Osteocyte (in vitro differentiated cells): Measurements from ENCODE around the gene COLEC12. TPM values are rescaled to one million over a fixed set of nuclear protein-coding genes. Genes with fewer than 3 reads are reported as not detected.

ENCODE experiments used
- DNase-seq: peaks from one replicate; pipeline ENCODE4 v3.0.0; 2021; ENCODE audit warnings: mixed read lengths; ENCODE audit not compliant: unreplicated experiment; ENCODE audit errors: extremely low spot score
- H3K27ac Mint-ChIP-seq: one replicate; pipeline ENCODE4 v1.8.0; 2021; ENCODE audit warnings: mild to moderate bottlenecking, mixed read lengths; ENCODE audit not compliant: unreplicated experiment
- H3K27me3 Mint-ChIP-seq: one replicate; pipeline ENCODE4 v1.8.0; 2021; ENCODE audit warnings: mixed read lengths; ENCODE audit not compliant: unreplicated experiment
- H3K36me3 Mint-ChIP-seq: one replicate; pipeline ENCODE4 v1.8.0; 2021; ENCODE audit warnings: mixed read lengths; ENCODE audit not compliant: unreplicated experiment
- H3K4me1 Mint-ChIP-seq: one replicate; pipeline ENCODE4 v1.8.0; 2021; ENCODE audit warnings: mixed read lengths; ENCODE audit not compliant: unreplicated experiment
- H3K4me3 Mint-ChIP-seq: one replicate; pipeline ENCODE4 v1.8.0; 2021; ENCODE audit warnings: mild to moderate bottlenecking, moderate library complexity, mixed read lengths; ENCODE audit not compliant: unreplicated experiment
- H3K9me3 Mint-ChIP-seq: one replicate; pipeline ENCODE4 v1.8.0; 2021; ENCODE audit warnings: mixed read lengths; ENCODE audit not compliant: unreplicated experiment
- total RNA-seq: library from RNA; stranded (reverse); gene quantifications from 2 replicates; pipeline ENCODE4 v1.2.1, GENCODE V29; 2021
- TF ChIP-seq, protein P1 (sequence below): fragments of 200-600 bp; sonication (generic); IDR thresholded peaks from 2 replicates; pipeline ENCODE4 v1.5.0; 2021; ENCODE audit warnings: antibody characterized with exemption, mild to moderate bottlenecking, moderate library complexity

Gene COLEC12
- total RNA-seq, 1 donor from 2014 or later, result 113 TPM

DNA sequence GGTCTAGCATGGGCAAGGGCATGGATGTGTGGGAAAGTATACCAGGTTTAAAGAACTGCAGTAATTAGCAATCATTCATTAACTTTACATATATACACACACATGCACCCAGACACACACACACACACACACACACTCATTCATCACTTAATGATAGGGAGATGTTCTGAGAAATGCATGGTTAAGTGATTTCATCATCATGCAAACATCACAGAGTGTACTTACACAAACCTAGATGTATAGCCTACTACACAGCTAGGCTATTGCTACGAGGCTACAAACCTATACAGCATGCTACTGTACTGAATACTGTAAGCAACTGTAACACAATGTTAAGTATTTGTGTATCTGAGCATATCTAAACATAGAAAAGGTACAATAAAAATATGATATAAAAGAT is 83.6 kb downstream of the COLEC12 start:
- peaks cover 5% of the 10 kb centered on the region for H3K9me3 Mint-ChIP-seq
- TF ChIP-seq, protein P1, sequence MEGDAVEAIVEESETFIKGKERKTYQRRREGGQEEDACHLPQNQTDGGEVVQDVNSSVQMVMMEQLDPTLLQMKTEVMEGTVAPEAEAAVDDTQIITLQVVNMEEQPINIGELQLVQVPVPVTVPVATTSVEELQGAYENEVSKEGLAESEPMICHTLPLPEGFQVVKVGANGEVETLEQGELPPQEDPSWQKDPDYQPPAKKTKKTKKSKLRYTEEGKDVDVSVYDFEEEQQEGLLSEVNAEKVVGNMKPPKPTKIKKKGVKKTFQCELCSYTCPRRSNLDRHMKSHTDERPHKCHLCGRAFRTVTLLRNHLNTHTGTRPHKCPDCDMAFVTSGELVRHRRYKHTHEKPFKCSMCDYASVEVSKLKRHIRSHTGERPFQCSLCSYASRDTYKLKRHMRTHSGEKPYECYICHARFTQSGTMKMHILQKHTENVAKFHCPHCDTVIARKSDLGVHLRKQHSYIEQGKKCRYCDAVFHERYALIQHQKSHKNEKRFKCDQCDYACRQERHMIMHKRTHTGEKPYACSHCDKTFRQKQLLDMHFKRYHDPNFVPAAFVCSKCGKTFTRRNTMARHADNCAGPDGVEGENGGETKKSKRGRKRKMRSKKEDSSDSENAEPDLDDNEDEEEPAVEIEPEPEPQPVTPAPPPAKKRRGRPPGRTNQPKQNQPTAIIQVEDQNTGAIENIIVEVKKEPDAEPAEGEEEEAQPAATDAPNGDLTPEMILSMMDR, result no peak
- H3K27me3 Mint-ChIP-seq, result no peaks in the 10 kb centered on the region
- H3K27ac Mint-ChIP-seq, result no peak overlapping the region
- peaks cover 49% of the 10 kb centered on the region for H3K4me1 Mint-ChIP-seq
- no peaks in the 10 kb centered on the region for H3K36me3 Mint-ChIP-seq
- no peak for DNase-seq
- no peak overlapping the region for H3K4me3 Mint-ChIP-seq

DNA sequence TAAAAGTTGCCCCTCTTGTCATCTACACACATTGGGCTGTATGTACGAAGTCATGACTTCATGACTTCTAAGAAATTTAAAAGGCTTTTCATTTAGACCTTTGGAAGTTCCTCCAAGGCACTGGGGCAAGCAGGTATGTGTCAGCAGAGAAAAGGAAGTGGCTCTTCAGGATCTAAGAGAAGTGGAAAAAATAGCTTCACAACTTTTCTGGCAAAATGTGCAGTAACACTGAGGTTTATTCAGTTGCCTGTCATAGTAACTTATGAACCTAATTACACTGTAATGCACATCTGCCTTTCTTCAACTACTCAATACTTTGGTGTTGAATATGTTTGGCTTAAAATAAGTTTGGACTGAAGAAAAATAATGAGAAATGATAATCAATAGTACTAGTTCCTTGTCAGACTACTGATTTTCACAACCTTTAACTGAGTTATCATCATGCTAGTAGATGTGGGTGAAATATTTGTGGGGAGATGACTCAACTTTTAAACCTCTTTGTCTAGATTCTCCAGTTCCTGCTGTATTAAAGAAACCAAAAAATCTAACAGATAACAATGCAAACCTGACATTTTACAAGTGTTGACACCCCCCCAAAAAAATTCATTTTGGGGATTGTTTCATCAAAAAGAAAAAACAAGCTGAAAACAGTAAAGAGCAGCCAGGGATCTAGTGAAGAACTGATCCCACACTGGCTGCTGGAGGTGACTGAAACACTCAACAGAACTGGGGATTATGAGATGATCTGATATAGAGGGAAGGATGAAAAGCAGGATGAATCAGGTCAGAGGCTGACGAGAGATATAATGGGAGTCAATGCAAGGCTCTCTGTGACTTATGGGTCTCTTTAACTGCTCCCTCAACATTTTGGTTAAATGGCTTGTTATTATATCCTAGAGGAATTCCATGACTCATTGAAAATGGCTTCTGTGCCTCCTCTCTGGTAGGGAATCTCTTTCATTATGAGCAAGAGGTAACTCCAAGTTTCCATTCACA is 84.6 kb downstream of the COLEC12 start:
- no peaks in the 10 kb centered on the region for H3K36me3 Mint-ChIP-seq
- peak overlapping the region; percentile 69 for H3K27ac Mint-ChIP-seq
- DNase-seq, result no peak
- H3K9me3 Mint-ChIP-seq, result peaks cover 5% of the 10 kb centered on the region
- TF ChIP-seq, protein P1, result no peak
- H3K27me3 Mint-ChIP-seq, result no peaks in the 10 kb centered on the region
- H3K4me3 Mint-ChIP-seq, result no peak overlapping the region
- peaks cover 39% of the 10 kb centered on the region for H3K4me1 Mint-ChIP-seq

DNA sequence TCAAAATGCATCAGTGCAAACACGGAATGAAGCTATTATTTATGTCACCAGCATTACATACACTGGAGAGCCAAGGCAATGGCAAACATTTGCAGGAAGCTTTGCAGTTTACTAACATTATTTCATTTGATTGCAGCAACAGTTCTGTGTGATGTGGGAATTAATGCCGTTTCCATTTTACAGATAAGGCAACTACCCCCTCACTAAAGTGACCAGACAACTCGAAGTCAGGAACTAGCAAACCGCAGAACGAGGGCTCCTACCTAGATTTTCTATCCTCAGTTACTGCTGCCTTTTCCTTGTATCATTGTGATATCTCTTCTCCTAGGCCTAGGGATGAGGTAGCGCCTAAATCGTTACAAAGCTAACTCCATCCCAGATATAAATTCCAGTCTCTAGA is 85.5 kb downstream of the COLEC12 start:
- H3K9me3 Mint-ChIP-seq, result peaks cover 5% of the 10 kb centered on the region
- TF ChIP-seq, protein P1, result no peak
- no peaks in the 10 kb centered on the region for H3K27me3 Mint-ChIP-seq
- DNase-seq, result no peak
- peaks cover 32% of the 10 kb centered on the region for H3K4me1 Mint-ChIP-seq
- H3K4me3 Mint-ChIP-seq, result no peak overlapping the region
- no peak overlapping the region for H3K27ac Mint-ChIP-seq
- no peaks in the 10 kb centered on the region for H3K36me3 Mint-ChIP-seq

DNA sequence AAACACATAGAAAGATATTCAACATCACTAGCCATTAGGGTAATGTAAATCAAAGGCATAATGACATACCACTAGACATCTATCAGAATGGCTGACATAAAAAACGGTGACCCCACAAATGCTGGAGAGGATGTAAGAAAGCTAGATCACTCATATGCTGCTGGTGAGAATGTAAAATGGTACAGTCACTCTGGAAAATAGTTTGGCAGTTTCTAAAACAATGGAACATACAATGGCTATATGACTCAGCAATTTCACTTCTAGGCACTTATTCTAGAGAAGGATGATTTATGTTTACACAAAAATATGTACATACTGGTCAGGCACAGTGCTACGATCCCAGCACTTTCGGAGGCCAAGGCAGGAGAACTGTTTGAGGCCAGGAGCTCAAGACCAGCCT is 87.3 kb downstream of the COLEC12 start:
- Mint-ChIP-seq H3K36me3 (peaks cover 3% of the 10 kb centered on the region), H3K27ac (peak overlapping the region; percentile 41), H3K4me3 (no peak overlapping the region), H3K27me3 (no peaks in the 10 kb centered on the region), H3K9me3 (peaks cover 5% of the 10 kb centered on the region), H3K4me1 (peaks cover 30% of the 10 kb centered on the region)
- TF ChIP-seq, protein P1, result no peak
- no peak for DNase-seq

DNA sequence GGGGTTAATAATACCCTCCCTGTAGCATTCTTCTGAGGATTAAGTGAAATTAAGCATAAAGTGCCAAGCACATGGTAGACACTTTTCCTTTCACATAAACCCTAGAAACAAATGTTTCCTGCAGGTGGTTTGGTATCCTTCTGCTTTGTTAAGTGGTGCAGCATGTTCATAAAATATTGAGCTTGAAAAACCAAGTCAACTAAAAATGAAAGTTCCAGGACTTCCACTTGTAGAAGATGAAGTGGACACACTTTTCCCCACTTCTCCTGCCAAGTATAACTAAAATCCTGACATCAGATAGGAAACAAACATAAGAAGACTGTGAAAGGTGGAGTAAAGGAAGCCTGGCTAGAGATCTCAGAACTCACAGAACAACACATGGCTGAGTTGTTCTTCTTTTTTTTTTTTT is 90.5 kb downstream of the COLEC12 start:
- DNase-seq, result no peak
- Mint-ChIP-seq H3K27me3 (no peaks in the 10 kb centered on the region), H3K9me3 (peaks cover 9% of the 10 kb centered on the region), H3K4me3 (no peak overlapping the region), H3K27ac (no peak overlapping the region), H3K36me3 (peaks cover 19% of the 10 kb centered on the region), H3K4me1 (peaks cover 34% of the 10 kb centered on the region)
- TF ChIP-seq, protein P1, result no peak
